22Rv1 (cell line): ENCODE results near the gene MRPS25.

ENCODE experiments used
- CTCF ChIP-seq: fragments of 450-650 bp; IDR thresholded peaks from 2 replicates; pipeline ENCODE4 v1.5.1; 2017; ENCODE audit warnings: mild to moderate bottlenecking
- ZFX ChIP-seq: fragments of 450-650 bp; IDR thresholded peaks from 2 replicates; pipeline ENCODE4 v1.6.1; 2017; ENCODE audit warnings: antibody characterized with exemption, borderline replicate concordance

DNA sequence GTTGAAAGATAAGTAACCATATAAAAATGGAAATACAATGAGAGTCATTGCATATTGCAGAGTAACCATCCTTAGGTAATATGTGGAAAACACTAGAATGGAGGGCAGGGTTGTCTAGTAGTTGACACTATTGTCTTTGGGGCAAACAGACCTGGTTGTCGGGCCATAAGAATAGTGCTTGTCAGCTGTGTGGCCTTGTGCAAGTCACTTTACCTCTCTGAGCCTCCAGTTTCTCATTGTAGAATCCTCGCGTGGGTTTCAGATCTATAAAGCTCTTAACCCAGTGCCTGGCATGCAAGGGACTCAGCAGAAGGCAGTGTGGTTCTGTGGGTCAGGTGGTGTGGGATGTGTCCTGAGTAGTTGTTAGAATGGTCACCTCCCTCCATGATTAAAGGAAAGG is 32.0 kb downstream of the MRPS25 start:
- TF ChIP-seq CTCF (no peak), ZFX (no peak)
